ENCODE data around the gene PCLO.

Gene PCLO

DNA sequence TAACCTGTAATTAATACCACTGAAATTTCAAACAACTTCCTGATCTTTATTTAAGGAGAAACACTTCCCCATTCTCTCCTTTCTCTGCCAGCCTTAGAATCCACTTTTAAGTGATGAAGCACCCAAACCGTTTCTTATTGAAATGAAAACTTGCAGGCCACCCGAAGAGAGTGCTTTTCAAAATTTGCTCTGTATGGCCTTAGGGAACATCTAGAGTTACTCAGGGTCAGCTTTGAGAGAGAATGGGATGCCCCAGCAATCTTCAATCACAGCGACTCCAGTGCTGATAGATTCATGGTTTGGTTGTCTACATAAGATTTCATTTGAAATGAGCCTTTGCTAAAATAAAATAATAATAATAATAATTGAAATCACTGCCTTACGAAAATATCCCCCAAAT is 323.1 kb downstream of the PCLO start:
- TF ChIP-seq, protein P1, sequence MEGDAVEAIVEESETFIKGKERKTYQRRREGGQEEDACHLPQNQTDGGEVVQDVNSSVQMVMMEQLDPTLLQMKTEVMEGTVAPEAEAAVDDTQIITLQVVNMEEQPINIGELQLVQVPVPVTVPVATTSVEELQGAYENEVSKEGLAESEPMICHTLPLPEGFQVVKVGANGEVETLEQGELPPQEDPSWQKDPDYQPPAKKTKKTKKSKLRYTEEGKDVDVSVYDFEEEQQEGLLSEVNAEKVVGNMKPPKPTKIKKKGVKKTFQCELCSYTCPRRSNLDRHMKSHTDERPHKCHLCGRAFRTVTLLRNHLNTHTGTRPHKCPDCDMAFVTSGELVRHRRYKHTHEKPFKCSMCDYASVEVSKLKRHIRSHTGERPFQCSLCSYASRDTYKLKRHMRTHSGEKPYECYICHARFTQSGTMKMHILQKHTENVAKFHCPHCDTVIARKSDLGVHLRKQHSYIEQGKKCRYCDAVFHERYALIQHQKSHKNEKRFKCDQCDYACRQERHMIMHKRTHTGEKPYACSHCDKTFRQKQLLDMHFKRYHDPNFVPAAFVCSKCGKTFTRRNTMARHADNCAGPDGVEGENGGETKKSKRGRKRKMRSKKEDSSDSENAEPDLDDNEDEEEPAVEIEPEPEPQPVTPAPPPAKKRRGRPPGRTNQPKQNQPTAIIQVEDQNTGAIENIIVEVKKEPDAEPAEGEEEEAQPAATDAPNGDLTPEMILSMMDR (IDR thresholded peaks at IDR 0.05) = no peak

DNA sequence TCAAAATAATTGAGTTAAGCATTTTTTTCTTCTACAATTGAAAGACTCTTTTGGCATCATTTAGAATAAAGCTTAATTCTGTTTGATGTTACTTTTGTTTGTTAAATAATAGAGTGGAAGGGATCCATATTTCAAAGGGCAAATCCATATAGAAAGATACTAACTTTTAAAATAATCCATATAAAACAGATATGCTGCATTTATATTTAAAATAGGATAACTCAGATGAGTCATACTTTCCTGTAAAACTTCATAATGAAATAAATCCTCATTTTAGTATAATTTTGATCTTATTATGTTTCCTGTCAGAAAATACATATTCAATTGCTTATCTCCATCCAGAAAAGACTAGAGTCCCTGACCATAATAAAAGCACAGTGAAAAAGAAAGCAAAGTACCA is 323.6 kb downstream of the PCLO start:
- TF ChIP-seq, protein P1 (IDR thresholded peaks at IDR 0.05) = no peak

DNA sequence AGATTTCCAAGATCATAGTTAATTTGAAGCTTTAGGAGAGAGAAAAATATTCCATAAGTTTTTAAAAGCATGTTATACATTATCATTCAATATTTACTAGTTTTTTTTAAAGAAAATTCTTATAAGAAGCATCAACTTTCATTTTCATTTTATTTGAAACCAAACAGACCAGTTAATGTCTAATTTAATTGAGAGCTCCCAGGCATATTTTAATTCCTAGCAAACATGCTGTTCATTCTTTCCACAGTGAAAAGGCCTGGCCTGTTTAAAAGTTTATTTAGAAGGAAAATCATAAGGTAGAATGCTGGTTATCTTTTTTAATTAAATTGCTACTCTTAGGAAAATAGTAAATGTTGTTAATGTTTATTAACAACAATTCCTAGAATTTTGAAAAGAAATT is 324.4 kb downstream of the PCLO start:
- TF ChIP-seq, protein P1 (IDR thresholded peaks at IDR 0.05) = no peak

DNA sequence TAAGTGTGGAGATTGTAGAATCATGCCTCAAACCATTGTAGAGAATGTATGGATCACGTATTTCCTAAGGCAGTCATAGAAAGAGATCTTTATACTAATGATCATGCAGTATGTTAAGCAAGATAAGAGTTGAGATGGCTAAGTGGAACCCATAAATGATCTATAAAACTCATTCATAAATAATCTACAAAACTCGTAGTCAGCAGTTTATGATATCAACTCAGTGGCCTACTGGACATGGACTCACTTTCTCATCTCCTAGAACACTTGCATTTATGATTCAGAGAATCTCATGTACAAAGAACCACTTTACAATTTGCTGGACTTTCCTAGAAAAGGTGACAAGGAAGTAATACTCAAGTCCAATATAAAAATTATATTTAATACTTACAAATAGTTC is 339.6 kb downstream of the PCLO start:
- TF ChIP-seq, protein P1 (IDR thresholded peaks at IDR 0.05) = no peak

GRCh38 chr7:82821037-82821436 is 341.6 kb downstream of the PCLO start:
- TF ChIP-seq, protein P1 (IDR thresholded peaks at IDR 0.05) = no peak

- TF ChIP-seq, protein P1 (IDR thresholded peaks at IDR 0.05) = no peak
These were observed 344.5 kb downstream of the PCLO start for GRCh38 chr7:82818171-82818570.

GRCh38 chr7:82816272-82816671 is 346.4 kb downstream of the PCLO start:
- TF ChIP-seq, protein P1 (IDR thresholded peaks at IDR 0.05) = no peak

DNA sequence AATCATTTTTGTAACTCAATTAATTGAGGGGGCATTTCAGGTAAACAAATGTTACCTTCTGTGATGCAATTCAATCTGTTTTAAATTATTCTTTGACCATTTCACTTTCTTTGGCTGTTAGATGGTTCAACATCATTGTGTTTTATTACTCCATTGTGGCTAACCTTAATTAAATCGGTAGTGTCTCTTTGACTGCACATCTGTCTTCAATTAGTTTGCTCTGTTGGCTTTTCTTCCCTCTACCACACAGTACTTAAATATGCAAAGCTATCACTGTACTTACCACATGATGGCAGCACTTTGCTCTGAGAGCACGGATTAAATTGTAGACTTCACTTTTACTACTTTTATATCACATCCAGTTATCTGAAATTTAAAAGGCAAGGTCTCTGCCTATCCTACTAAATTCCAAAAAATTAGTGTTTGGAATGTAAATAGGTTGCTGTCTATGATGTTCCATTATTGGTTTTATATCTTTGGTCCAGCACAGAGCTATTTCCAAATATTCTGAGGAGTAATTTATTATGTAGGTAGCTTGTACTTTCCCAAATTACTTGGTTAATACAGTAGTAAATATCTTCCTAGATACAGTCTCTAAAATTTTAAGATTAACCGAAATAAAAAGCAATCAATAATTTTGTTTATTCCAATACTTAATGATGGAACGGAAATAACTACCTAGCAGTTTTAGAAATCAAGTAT is 352.0 kb downstream of the PCLO start:
- TF ChIP-seq, protein P1 (IDR thresholded peaks at IDR 0.05) = peak; percentile 82
